COLO668 (cell line): ENCODE measurements around the gene BRD7.

Experiments used
- DNase-seq: peaks from one replicate; lab custom pipeline; 2025; ENCODE audit not compliant: unreplicated experiment; lab: John Stamatoyannopoulos, UW

The BRD7 gene

DNA sequence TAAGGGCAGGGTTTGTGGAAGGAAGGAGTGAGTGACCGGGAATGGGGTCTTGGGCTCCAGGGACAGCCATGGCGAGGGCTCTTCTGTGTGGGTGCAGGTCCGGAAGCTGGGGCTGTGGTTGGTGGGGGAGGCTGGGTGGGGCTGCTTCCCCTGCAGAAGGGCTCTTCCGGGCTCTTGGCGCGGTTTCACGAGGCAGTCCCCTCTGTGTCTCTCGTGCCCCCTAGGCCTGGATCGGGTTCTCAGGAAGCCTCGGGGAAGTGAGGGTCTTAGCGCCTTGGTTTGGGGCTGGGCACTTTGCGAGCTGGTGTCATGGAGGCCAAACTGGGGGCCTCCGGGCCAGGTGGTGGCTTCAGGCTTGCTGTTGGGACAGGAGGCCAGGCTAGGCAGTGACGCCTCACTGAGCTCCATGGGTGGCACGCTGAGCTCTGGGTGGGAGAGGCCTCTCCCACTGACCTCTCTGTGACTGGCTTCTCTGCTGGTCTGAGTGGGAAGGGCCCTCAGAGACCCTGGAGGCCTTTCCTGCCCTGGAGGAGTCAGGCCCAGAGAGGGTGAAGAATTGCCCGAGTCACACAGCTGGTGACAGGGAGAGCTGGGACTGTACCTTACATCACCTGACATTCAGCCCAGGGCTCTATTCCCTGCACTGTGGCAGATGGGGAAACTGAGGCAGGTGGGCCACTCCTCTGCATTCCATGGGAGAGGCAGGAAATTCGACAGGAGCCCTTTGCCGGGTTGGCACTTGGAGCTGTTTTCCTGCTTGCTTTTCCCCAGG, 94.3 kb downstream of the BRD7 start:
- no peak for DNase-seq

DNA sequence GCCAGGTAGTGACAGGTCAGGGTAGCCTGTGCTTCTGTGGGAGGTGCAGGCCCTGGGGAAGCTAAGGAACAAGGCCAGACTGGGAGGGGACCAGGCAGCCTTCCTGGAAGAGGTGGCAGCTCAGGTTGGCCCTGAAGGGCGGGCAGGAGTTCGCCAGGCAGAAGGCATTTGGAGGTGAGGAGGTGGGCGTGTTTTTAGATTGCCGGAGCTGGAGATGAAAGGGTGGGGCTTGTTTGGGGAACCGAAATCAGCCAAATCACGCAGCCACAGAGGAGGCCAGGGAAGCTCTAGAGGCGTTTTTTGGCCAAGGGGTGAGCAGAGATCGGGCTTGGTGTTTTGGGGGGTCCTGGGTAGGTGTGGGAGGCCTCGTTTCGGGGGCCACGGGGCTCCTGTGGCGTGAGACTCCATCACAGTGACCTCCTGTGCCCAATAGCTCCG, 94.9 kb downstream of the BRD7 start:
- DNase-seq, result no peak

DNA sequence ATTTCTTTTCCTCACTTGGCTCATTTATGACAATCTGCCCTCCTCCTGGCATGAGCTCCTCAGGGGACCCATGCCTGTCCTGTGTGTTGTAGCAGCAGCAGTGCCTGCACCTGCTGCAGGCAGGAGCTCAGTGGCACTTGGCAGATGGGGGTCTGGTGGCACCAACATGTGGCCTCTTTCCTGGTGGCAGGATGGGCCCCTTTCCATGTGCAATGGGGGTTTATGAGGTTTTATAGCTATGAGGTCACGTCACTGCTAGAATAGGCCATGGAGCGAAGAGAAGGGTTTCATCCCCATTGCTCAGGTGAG, 95.5 kb downstream of the BRD7 start:
- no peak for DNase-seq

DNA sequence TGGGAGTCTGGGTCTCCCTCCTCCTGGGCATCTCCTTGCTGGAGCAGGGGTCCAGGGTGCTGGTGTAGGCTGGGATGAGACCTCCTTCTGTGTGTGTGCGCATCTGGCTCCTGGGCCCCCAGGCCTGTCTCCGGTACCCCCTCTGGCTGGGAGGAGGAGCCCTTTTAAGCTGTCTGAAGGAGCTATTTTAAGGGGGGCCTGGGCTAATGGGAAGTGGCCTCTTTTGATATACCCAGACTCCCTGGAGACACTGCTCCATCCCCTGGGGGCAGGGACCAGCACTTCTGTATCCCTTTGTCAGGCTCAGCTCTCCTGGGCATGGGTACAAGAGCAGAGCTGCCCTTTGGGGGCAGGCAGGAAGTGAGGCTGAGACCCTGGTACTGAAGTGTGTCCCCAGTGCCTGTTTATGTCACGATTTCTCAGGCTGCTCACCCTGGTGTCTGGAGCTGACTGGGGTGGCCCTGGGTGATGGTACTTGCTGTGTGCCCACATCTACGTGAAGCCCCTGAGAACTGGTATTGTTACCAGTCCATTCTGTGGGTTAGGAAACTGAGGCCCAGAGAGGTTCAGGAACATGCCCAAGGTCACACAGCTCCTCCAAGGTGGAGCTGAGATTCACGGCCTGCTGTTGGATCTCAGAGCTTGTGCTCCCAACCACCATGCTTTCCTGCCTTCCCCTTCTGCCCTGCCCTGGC, 96.0 kb downstream of the BRD7 start:
- no peak for DNase-seq

DNA sequence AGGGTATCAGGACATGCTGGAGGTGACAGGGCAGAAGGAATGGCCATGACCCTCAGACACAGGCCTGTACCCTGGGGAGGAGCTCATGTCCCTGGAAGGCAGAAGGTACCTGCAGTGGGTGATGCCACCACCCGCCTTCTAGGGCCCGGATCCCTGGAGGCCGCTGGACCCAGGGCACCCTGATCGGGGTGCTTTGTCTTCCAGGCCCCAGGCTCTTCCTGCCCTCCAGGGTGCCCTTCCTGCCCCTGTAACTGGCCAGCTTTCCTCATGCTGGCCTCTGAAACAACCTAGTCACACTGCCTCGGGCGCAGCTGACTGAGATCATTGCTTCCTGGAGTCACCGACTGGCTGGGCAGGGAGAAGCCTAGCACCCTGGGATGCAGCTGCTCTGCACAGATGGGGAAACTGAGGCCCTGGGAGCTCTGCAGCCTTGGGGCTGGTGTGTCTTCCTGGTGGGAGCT, 96.6 kb downstream of the BRD7 start:
- no peak for DNase-seq

DNA sequence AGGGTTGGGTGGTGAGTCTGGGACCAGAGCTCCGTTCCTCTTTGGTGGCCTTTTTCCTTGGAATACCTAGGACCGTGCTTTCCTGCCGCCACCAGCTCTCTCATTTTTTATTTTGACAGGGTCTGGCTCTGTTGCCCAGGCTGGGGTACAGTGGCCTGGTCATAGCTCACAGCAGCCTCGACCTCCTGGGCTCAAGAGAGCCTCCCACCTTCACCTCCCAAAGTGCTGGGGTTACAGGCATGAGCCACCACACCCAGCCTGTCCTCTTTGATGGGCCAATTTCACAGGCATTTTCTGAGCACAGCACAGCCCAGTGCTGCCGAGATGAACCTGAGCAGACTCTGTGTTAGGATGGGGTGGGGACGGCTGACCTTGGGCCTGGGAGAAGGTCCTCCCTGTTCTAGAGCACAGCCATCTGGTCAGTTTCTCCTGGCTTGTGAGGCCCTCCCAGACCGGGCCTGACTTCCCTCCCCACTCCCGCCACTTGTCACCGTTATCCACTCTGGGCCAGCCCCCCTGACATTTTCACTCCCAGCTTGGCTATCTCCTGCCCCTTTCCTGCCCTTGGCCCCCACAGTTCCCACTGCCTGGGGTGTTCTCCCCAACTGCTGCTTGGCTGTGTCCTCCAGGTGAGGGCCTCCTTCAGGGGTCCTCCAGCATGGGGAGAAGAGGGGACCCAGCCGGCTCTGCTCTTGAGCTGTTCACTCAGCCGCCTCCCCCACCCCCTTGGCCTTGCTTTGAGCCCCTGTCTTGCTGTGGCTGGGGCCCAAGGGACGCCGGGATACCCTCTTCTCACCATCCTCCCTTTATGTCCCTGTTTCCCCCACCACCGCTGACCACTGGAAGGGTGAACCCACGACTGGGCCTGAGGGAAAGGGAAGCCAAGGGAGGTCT, 97.4 kb downstream of the BRD7 start:
- DNase-seq, result no peak

DNA sequence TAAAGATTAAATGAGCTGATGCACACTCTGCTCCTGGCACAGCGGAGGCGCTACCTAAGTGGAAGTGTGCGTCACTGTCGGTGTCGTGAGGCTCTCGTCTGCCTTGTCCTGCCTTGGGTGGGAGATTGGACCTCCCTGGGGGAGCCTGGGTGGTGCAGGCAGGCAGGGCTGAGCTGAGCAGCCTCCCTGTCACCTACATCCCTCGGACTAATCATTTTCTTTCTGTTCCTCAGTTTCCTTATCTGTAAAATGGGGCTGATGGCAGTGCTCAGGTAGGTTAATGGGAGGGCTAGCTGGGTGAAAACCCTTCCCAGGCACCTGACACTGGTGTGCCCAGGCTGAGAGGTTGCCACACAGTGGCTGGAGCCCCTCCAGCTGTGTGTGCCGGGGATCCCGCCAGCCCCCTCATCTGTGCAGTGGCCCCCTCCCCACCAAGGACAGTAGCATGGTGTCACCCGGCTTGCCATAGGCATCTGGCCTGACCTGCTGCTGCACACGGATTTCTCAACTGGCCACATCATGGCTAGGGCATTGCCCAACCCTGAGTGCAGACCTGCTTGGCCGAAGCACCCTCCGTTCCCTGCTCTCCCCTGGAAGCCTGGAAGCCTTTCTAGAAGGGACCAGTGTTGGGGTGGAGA, 98.2 kb downstream of the BRD7 start:
- no peak for DNase-seq

DNA sequence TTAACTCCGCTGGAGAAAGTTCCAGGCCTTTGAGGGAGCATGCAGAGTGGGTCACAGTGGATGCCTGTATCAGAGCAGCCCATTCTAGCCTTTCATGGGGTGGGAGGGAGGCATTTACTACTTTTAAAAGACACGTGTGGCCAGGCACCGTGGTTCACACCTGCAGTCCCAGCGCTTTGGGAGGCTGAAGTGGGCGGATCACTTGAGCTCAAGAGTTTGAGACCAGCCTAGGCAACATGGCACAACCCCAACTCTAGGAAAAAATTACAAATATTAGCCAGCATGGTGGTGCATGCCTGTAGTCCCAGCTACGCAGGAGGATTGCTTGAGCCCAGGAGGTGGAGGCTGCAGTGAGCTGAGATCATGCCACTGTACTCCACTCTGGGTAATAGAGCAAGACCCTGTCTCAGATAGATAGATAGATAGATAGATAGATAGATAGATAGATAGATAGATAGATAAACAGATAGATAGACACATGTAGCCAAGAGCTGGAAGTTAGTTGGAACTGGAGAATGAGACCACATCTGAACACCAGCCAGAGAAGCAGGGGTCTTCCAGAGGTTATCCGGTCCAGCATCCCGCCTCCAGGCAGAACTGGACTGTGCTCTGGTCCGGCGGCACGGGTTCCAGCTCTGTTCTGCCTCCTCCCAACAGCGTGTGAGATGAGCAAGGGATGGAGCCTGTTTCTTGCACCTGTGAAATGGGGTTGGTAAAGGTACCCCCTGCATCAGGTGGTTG, 98.8 kb downstream of the BRD7 start:
- DNase-seq, result no peak

DNA sequence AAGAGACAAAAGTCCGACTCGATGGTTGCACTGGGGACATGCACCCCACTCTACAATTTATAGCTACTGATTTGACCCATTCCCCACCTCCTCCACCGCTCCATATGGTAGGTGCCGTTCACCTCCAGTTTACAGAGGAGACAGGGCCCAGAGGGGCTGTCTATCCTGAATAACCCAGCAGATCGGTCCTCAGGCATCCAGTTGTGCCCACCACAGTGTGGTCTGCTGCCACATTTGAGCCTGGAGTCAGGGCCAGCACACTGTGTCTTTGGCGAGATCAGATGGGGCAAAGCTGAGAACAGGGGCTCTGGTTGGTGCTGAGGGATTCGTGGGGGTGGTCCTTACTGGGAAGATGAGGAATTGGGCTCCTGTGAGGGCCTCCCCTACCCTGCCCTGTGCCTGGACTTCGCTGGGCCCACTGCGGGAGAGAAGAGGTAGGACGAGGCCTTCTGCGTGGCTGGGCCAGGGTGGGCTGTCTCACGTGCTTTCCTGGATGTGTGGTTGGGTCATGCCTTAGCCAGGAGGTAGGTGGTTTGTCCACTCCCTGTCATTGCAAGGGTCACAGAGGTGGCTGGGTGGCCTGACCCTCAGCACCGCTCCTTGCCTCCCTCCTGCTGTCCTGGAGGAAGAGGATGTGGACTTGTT, 99.6 kb downstream of the BRD7 start:
- DNase-seq, result no peak

DNA sequence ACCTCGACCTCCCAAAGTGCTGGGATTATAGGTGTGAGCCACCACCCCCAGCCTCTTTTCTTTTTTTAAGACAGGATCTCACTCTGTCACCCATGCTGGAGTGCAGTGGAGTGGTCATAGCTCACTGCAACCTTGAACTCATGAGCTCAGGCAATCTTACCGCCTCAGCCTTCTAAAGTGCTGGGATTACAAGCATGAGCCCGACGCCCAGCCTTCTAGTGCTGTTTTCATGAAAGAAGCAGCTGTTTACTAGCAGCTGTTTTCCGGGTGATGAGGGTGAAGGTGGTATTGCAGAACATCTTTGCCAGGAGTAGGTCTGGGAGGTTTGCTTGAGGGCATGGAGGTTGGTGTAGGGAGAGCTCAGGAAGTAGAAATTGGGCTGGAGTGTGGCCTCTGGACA, 100.4 kb downstream of the BRD7 start:
- DNase-seq, result no peak

DNA sequence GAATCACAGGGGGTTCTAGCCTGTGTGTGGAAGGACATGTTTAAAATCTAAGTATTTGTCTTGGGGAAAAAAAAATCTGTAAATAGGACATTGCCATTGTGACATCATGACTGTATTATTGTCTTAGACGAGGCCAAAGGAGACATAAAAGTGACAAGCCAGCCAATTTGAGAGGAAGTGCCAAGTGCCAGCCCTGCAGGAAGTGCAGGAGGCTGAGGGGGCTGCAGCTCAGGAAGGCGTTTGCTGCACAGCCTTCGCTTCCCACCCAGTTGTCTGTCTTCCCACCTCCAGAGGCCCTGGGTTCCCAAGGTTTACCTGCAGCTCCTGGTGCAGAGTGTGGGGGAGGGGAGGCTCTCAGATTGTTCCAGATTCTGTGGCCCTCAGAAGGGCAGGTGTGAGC, 101.1 kb downstream of the BRD7 start:
- no peak for DNase-seq

DNA sequence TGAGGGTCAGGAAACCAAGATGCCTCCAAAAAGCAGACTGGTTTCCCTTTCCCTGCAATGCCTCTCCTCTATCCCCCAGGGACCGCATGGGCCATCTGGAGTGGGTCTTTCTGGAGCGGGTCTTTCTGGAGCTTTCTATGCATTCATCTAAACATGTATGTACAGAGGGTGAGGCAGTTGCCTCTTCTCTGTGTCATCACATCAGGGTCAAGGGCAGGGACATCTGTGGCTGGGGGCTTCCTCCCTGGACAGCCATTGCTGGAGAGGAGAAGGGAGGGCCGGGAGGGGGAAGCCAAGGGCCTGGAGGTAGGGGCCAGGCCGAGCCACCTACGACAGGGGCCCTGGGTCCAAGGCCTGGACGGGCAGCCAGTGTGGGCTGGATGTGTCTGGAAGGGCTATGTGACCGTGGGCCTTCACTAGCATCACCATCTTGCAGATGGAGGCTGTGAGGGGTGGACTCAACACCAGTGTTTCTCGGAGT, 101.6 kb downstream of the BRD7 start:
- DNase-seq, result no peak

DNA sequence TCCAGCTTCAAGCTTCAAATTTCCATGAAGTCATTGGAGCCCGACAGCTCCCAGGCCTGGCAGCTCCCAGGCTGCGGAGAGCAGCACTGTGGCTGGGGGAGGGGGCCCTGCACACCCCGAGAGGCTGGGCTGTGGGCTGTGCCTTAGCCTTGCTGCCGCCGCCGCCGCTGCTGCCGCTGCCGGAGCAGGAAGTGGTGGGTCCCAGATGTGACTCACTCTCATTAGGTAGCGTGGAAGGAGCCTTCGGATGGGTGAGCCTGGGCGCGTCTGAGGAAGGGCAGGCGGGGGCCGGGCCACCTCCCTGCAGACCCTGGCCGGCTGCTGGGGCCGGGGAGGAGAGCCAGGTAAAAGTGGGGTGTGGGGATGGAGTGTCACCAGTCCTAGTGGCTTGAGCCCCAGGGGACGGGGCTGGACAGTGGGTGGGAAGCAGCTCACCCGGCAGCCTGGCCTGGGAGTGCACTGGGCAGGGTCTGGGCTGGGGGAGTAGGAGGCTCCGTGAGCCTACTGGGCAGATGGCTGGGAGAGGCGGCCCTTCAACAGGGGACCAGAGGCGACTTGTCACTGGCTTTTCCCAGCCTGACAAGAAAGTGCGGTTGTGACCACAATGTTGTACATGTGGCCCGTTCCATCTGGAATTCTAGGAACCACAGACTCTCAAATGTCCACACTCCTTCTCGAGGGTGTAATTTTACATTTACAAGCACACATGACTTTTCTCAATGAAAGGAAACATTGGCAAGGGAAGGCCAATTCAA, 102.3 kb downstream of the BRD7 start, which contains the start of gene ADCY7:
TSS of gene ADCY7 (plus strand) at position 215 of the 755 bp plus-strand sequence. CDS start 21,629 bp downstream, outside the sequence.
- peak; percentile 15 for DNase-seq
